GM19455 (cell line): ENCODE results near the gene ERI3.
"Not testable (repeated sequence)": the region's sequence is repeated elsewhere in the genome, so short reads cannot be mapped to it uniquely, and the experiment has no call there.

Experiments
- ATAC-seq: cut with Tn5 transposase; IDR thresholded peaks from one replicate; pipeline ENCODE4 v1.9.1; 2021; ENCODE audit not compliant: unreplicated experiment

The ERI3 gene

GRCh38 chr1:44217809-44218410 is 137.1 kb downstream of the ERI3 start:
- no peak for ATAC-seq

DNA sequence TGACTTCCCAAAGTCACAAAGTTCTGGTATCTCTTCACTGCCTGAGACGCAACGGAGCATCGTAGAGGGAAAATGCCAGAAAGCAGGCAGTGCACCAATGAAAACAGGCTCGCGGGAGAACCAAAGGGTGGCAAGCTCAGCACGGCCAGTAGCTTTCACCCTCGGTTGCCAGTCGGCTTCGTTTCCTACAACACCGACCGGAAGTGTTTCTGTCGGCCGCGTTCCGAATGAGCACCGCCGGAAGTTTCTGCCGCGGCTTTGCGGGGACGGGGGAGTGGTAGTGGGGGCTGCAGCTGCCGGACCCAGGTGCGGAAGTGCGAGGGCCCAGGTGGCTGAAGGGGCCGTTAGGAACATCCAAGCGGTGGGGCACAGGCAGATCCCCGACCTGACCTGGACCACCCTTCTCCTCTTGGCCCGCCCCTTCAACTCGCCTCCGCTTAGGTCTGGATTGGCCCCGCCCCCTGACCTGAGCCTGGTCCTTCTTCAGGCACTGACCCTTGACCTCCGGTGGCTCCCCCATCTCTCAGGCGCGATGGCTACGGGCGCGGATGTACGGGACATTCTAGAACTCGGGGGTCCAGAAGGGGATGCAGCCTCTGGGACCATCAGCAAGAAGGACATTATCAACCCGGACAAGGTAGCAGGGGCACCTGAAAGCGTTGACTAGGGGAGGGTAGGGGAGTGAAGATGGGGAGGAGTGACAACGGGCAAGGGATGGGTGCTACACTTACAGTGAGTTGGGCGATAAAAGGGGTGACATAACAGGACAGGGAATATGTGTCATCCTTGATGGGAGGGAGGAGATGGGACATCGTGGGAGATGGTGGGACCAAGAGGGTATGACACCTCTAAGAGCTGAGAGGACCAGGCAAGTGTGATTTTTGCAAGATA is 141.6 kb downstream of the ERI3 start, which contains the start of gene DMAP1:
Gene DMAP1 (plus strand): TSS at position 250 of the 891 bp plus-strand sequence. CDS start 283 bp downstream, at position 533.
- peak; percentile 59 for ATAC-seq

GRCh38 chr1:44212355-44213221 is 142.5 kb downstream of the ERI3 start:
- ATAC-seq: no peak

GRCh38 chr1:44210595-44210994 is 144.5 kb downstream of the ERI3 start:
- no peak for ATAC-seq

- ATAC-seq: no peak
Measured at GRCh38 chr1:44208226-44208625, 146.8 kb downstream of the ERI3 start.

- ATAC-seq: not testable (repeated sequence)
Measured at GRCh38 chr1:44206545-44206944, 148.5 kb downstream of the ERI3 start.

- no peak for ATAC-seq
Measured at GRCh38 chr1:44200336-44200735, 154.7 kb downstream of the ERI3 start.

DNA sequence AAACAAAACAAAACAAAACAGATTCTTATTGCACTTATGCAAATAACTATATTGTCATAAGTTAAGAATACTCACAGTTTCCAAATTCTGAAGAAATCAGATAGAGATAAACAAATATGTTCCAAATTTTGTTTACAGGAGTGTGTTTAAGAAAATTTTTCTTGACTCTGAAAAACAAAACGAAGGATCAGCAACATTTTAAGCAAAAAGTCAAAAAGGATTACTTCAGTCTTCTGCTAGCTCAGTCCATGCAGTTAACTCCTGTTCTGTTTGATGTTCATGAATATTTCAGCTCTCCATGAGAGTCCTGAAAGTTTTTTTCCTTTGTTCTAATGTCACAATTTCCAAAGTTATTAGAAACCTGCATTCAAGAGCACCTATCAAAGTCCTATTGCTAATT is 180.4 kb downstream of the ERI3 start:
- ATAC-seq: no peak
